Measurements from ENCODE around the gene PIH1D2.

GRCh38 chr11:112097734-112098528 is 24.1 kb upstream of the PIH1D2 start:
- TF ChIP-seq CTCF (IDR thresholded peaks at IDR 0.05; ENCODE audit: borderline replicate concordance, extremely low read depth, low read length, poor library complexity, severe bottlenecking), result no peak
- TF ChIP-seq EZH2 (IDR thresholded peaks at IDR 0.05; ENCODE audit: borderline replicate concordance, low read depth, low read length, severe bottlenecking), result no peak

All from DND-41 (cell line).